DND-41 (cell line): ENCODE results near the gene CYP2A6.
"Not testable (repeated sequence)": the region's sequence is repeated elsewhere in the genome, so short reads cannot be mapped to it uniquely, and the experiment has no call there.

Experiments
- ATAC-seq: fragments of 200-7000 bp; cut with Tn5 transposase; 3 replicates; pipeline ENCODE4 v1.9.1; 2021; ENCODE audit warnings: low read depth; ENCODE audit not compliant: insufficient read depth
- DNase-seq: peaks from one replicate; pipeline ENCODE4 v3.0.0-alpha.2; 2020
- H2AFZ ChIP-seq: 2 replicates; pipeline ENCODE4 v1.6.0; 2012; ENCODE audit warnings: low read depth, low read length
- H3K27ac ChIP-seq: 2 replicates; pipeline ENCODE4 v1.5.1; 2012; ENCODE audit warnings: low read length, inconsistent platforms
- H3K27me3 ChIP-seq: fragments of 200-600 bp; sonication (generic); 2 replicates; pipeline ENCODE4 v1.6.0; 2012; ENCODE audit warnings: low read length, mild to moderate bottlenecking, inconsistent platforms; ENCODE audit not compliant: insufficient read depth, poor library complexity
- H3K36me3 ChIP-seq: 2 replicates; pipeline ENCODE4 v1.5.1; 2012; ENCODE audit warnings: low read length, inconsistent platforms; ENCODE audit not compliant: insufficient read depth
- H3K4me1 ChIP-seq: 2 replicates; pipeline ENCODE4 v1.5.1; 2012; ENCODE audit warnings: mild to moderate bottlenecking, low read length; ENCODE audit not compliant: insufficient read depth
- H3K4me2 ChIP-seq: 2 replicates; pipeline ENCODE4 v1.6.0; 2012; ENCODE audit warnings: mild to moderate bottlenecking, moderate library complexity, low read length, inconsistent platforms; ENCODE audit not compliant: insufficient read depth
- H3K4me3 ChIP-seq, 2 experiments: fragments of 200-600 bp in 1 of 2; shearing (Covaris generic) in 1 of 2; 2 replicates each; pipeline ENCODE4 v1.5.1; 2012 to 2016; ENCODE audit warnings: inconsistent platforms in 2 of 2, low read length in 2 of 2, mild to moderate bottlenecking in 2 of 2, low read depth in 1 of 2, moderate library complexity in 1 of 2
- H3K79me2 ChIP-seq: 2 replicates; pipeline ENCODE4 v1.6.0; 2012; ENCODE audit warnings: low read length, inconsistent platforms; ENCODE audit not compliant: insufficient read depth
- H3K9ac ChIP-seq: 2 replicates; pipeline ENCODE4 v1.6.0; 2012; ENCODE audit warnings: low read depth, mild to moderate bottlenecking, inconsistent platforms, low read length, moderate library complexity
- H3K9me3 ChIP-seq: 2 replicates; pipeline ENCODE4 v1.5.1; 2012; ENCODE audit warnings: low read length, moderate library complexity, mild to moderate bottlenecking, inconsistent platforms; ENCODE audit not compliant: insufficient read depth, severe bottlenecking
- H4K20me1 ChIP-seq: 2 replicates; pipeline ENCODE4 v1.6.0; 2012; ENCODE audit warnings: low read length; ENCODE audit not compliant: insufficient read depth
- EZH2 ChIP-seq: IDR thresholded peaks from 3 replicates; pipeline ENCODE4 v1.6.1; 2012; ENCODE audit warnings: borderline replicate concordance, low read depth, mild to moderate bottlenecking, moderate library complexity, low read length, inconsistent platforms; ENCODE audit not compliant: severe bottlenecking
- TF ChIP-seq, protein P1 (sequence below): IDR thresholded peaks from 2 replicates; pipeline ENCODE4 v1.5.1; 2012; ENCODE audit warnings: borderline replicate concordance, low read length, moderate library complexity, mild to moderate bottlenecking; ENCODE audit not compliant: poor library complexity, severe bottlenecking; ENCODE audit errors: extremely low read depth

Gene CYP2A6

DNA sequence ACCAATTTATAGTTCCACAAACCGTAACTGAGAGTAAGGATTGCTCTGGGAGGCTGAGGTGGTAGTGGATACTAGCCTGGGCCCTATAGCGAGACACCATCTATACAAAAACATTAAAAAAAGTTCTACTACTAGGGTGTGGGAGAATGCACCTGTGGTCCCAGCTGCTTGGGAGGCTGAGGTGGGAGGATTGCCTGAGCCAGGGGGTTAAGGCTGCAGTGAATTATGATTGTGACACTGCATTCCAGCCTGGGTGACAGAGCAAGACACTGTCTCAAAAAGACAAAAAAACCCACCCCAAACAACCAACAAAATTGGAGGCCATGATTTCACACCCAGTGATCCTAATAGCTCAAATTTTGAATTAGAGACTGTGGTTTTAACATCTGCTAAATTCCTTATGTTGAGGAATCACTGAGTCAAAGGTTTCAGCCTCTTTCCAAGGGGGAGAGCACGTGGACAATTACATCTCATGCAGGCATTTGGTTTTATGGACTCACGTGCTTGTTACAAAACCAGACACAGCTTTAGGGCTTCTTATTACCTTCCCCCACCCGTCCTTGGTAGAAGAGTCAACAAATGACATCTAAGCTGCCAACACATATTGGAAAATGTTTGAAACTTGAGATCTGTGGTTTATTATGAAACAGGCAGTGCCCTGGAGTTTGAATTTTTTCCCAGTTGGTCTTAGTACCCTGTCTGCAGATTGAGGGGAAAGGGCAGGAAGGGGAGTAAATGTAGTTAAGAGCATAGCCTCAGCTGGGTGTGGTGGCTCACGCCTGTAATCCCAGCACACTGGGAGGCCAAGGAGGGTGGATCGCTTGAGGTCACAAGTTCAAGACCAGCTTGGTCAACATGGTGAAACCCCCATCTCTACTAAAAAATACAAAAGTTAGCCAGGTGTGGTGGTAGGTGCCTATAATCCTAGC lies 18.5 kb downstream of the CYP2A6 start:
- Histone ChIP-seq H3K36me3 (peaks cover 6% of the 10 kb centered on the region; the same call in 1 of the 2 replicates), H3K27ac (no peak overlapping the region), H3K9ac (no peak overlapping the region), H3K27me3 (no peaks in the 10 kb centered on the region), H3K4me3 (no peak overlapping the region), H3K4me2 (no peak overlapping the region), H3K4me1 (no peaks in the 10 kb centered on the region), H4K20me1 (no peaks in the 10 kb centered on the region), H3K9me3 (no peaks in the 10 kb centered on the region), H2AFZ (no peak overlapping the region), H3K79me2 (no peaks in the 10 kb centered on the region)
- TF ChIP-seq EZH2: no peak
- TF ChIP-seq, protein P1, sequence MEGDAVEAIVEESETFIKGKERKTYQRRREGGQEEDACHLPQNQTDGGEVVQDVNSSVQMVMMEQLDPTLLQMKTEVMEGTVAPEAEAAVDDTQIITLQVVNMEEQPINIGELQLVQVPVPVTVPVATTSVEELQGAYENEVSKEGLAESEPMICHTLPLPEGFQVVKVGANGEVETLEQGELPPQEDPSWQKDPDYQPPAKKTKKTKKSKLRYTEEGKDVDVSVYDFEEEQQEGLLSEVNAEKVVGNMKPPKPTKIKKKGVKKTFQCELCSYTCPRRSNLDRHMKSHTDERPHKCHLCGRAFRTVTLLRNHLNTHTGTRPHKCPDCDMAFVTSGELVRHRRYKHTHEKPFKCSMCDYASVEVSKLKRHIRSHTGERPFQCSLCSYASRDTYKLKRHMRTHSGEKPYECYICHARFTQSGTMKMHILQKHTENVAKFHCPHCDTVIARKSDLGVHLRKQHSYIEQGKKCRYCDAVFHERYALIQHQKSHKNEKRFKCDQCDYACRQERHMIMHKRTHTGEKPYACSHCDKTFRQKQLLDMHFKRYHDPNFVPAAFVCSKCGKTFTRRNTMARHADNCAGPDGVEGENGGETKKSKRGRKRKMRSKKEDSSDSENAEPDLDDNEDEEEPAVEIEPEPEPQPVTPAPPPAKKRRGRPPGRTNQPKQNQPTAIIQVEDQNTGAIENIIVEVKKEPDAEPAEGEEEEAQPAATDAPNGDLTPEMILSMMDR: no peak
- DNase-seq (no peak), ATAC-seq (no peak)

DNA sequence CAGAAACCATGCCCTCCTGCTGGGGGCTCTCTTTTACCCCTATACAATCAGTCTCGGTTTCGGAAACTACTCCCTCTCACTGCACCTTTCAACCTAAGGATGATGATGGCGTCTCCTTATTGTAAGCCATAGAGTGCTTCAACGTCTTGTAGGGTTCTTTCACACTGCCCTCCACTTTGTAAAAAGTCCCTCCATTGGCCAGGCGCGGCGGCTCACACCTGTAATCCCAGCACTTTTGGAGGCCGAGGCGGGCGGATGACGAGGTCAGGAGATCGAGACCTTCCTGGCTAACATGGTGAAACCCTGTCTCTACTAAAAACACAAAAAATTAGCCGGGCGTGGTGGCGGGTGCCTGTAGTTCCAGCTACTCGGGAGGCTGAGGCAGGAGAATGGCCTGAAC lies 19.5 kb downstream of the CYP2A6 start:
- H3K4me3 ChIP-seq, H4K20me1 ChIP-seq, ATAC-seq, H3K4me2 ChIP-seq, H3K36me3 ChIP-seq, H3K9me3 ChIP-seq, H3K9ac ChIP-seq, H3K4me1 ChIP-seq, H2AFZ ChIP-seq, H3K27ac ChIP-seq, H3K27me3 ChIP-seq, DNase-seq, H3K79me2 ChIP-seq: not testable (repeated sequence)

GRCh38 chr19:40829205-40829604 lies 21.0 kb downstream of the CYP2A6 start:
- no peak overlapping the region for H3K27ac ChIP-seq
- no peak overlapping the region for H2AFZ ChIP-seq
- H3K27me3 ChIP-seq: no peaks in the 10 kb centered on the region
- no peak for DNase-seq
- no peaks in the 10 kb centered on the region for H3K4me1 ChIP-seq
- no peaks in the 10 kb centered on the region for H3K79me2 ChIP-seq
- no peaks in the 10 kb centered on the region for H3K9me3 ChIP-seq
- ATAC-seq: no peak
- H3K9ac ChIP-seq: no peak overlapping the region
- H3K4me3 ChIP-seq: no peak overlapping the region
- no peak overlapping the region for H3K4me2 ChIP-seq
- TF ChIP-seq EZH2: no peak
- TF ChIP-seq, protein P1: no peak
- H4K20me1 ChIP-seq: no peaks in the 10 kb centered on the region
- peaks cover 8% of the 10 kb centered on the region; the same call in 1 of the 2 replicates for H3K36me3 ChIP-seq

GRCh38 chr19:40827386-40828247 lies 22.6 kb downstream of the CYP2A6 start:
- no peaks in the 10 kb centered on the region for H3K79me2 ChIP-seq
- H3K9ac ChIP-seq: no peak overlapping the region
- H3K27ac ChIP-seq: no peak overlapping the region
- no peaks in the 10 kb centered on the region for H3K27me3 ChIP-seq
- no peaks in the 10 kb centered on the region for H4K20me1 ChIP-seq
- no peaks in the 10 kb centered on the region for H3K4me1 ChIP-seq
- H3K9me3 ChIP-seq: no peaks in the 10 kb centered on the region
- no peak overlapping the region for H2AFZ ChIP-seq
- DNase-seq (no peak), ATAC-seq (no peak)
- peaks cover 8% of the 10 kb centered on the region; the same call in 1 of the 2 replicates for H3K36me3 ChIP-seq
- no peak overlapping the region for H3K4me3 ChIP-seq
- TF ChIP-seq, protein P1: no peak
- TF ChIP-seq EZH2: no peak
- H3K4me2 ChIP-seq: no peak overlapping the region

DNA sequence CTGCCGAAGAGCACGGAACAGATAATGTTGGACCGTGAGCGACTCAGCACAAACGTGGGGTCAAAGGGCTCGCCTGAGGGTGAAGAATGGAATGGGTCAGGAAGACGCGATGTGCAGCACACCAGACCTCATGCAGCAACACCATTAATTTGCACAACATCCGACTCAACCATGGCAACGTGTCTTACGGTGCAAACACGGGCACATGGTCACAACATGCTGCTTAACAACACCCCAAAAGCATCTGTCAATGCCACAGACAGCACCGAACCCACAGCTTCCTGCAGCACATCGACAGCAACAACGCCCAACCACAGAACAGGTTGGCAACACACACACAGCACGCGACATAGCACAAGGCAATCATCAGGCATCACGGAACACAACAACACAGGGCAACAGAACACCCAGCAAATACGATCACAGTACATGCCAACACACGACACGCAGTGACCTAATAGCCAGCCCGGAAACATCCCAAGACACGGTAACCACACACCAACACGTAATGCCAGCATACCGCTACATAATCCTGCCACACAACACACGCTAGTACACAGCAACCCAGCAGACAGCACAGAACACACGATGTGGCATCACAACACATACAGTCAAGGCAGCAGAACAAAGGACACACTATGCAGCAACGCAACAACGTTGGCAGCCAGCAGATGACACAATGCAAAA lies 23.4 kb downstream of the CYP2A6 start:
- not testable (repeated sequence) for H3K36me3 ChIP-seq, H3K27me3 ChIP-seq, H3K27ac ChIP-seq, H4K20me1 ChIP-seq, H3K4me2 ChIP-seq, H3K9me3 ChIP-seq, H2AFZ ChIP-seq, DNase-seq, H3K4me3 ChIP-seq, H3K79me2 ChIP-seq, H3K9ac ChIP-seq, H3K4me1 ChIP-seq, ATAC-seq
